GM23338 (cell line): ENCODE measurements around the gene PRPF6. TPM values are rescaled to one million over a fixed set of nuclear protein-coding genes. Genes with fewer than 3 reads are reported as not detected.

Experiments used
- ATAC-seq: fragments of 200-7000 bp; cut with Tn5 transposase; 3 replicates; pipeline ENCODE4 v1.9.1; 2020
- DNase-seq: peaks from one replicate; pipeline ENCODE4 v3.0.0-alpha.2; 2015; ENCODE audit warnings: low spot score
- H2AFZ ChIP-seq: fragments of 200-600 bp; sonication (generic); 2 replicates; pipeline ENCODE4 v1.8.0; 2016; ENCODE audit warnings: antibody characterized with exemption, mild to moderate bottlenecking, moderate library complexity
- H3F3A ChIP-seq: fragments of 200-600 bp; sonication (generic); replicated peaks from 2 replicates; pipeline ENCODE4 v1.8.0; 2017; ENCODE audit warnings: antibody characterized with exemption, mixed run types, low read depth
- H3K27ac ChIP-seq: fragments of 200-600 bp; sonication (generic); 2 replicates; pipeline ENCODE4 v1.6.1; 2016; ENCODE audit warnings: low read depth
- H3K27me3 ChIP-seq: fragments of 200-600 bp; sonication (generic); 2 replicates; pipeline ENCODE4 v1.8.0; 2016; ENCODE audit warnings: mild to moderate bottlenecking, mixed run types, moderate library complexity; ENCODE audit not compliant: insufficient read depth
- H3K36me3 ChIP-seq: fragments of 200-600 bp; sonication (generic); 2 replicates; pipeline ENCODE4 v1.8.0; 2016; ENCODE audit warnings: mild to moderate bottlenecking; ENCODE audit not compliant: insufficient read depth
- H3K4me1 ChIP-seq: fragments of 200-600 bp; sonication (generic); 2 replicates; pipeline ENCODE4 v1.8.0; 2016; ENCODE audit warnings: mild to moderate bottlenecking, moderate library complexity; ENCODE audit not compliant: insufficient read depth
- H3K4me2 ChIP-seq: fragments of 200-600 bp; sonication (generic); 2 replicates; pipeline ENCODE4 v1.7.1; 2017; ENCODE audit warnings: mixed run types
- H3K4me3 ChIP-seq: fragments of 200-600 bp; sonication (generic); 2 replicates; pipeline ENCODE4 v1.6.1; 2016; ENCODE audit warnings: mixed run types
- H3K79me2 ChIP-seq: fragments of 200-600 bp; sonication (generic); replicated peaks from 2 replicates; pipeline ENCODE4 v1.8.0; 2017; ENCODE audit warnings: mild to moderate bottlenecking; ENCODE audit not compliant: insufficient read depth
- H3K9me2 ChIP-seq: fragments of 200-600 bp; sonication (generic); 2 replicates; pipeline ENCODE4 v1.8.0; 2017; ENCODE audit not compliant: insufficient read depth
- H4K20me1 ChIP-seq: fragments of 200-600 bp; sonication (generic); replicated peaks from 2 replicates; pipeline ENCODE4 v1.8.0; 2017; ENCODE audit warnings: mild to moderate bottlenecking; ENCODE audit not compliant: insufficient read depth
- H3K27ac Mint-ChIP-seq: 2 replicates; pipeline ENCODE4 v1.8.0; 2020; ENCODE audit warnings: inconsistent platforms, mild to moderate bottlenecking, moderate library complexity, mixed read lengths
- H3K27me3 Mint-ChIP-seq: 3 replicates; pipeline ENCODE4 v1.8.0; 2022; ENCODE audit warnings: low read depth, mild to moderate bottlenecking, moderate library complexity, mixed read lengths, inconsistent platforms; ENCODE audit not compliant: insufficient read depth, poor library complexity
- H3K36me3 Mint-ChIP-seq: 3 replicates; pipeline ENCODE4 v1.8.0; 2021; ENCODE audit warnings: low read depth, mild to moderate bottlenecking, inconsistent platforms, moderate library complexity, mixed read lengths
- H3K4me1 Mint-ChIP-seq: 3 replicates; pipeline ENCODE4 v1.8.0; 2020; ENCODE audit warnings: mild to moderate bottlenecking, inconsistent platforms, mixed read lengths
- H3K4me3 Mint-ChIP-seq: 3 replicates; pipeline ENCODE4 v1.8.0; 2021; ENCODE audit warnings: moderate library complexity, mild to moderate bottlenecking, inconsistent platforms, mixed read lengths
- H3K9me3 Mint-ChIP-seq: 3 replicates; pipeline ENCODE4 v1.8.0; 2020; ENCODE audit warnings: moderate library complexity, mild to moderate bottlenecking, inconsistent platforms, mixed read lengths
- CREB1 ChIP-seq: fragments of 250-450 bp; sonication (Bioruptor Pico); IDR thresholded peaks from 2 replicates; pipeline ENCODE4 v1.5.0; 2020; ENCODE audit warnings: low read depth, mild to moderate bottlenecking, moderate library complexity
- CTCF ChIP-seq, 2 experiments: fragments of 200-600 bp in 1 of 2; sonication (generic) in 1 of 2; conservative IDR thresholded peaks; 2 replicates each; pipeline versions ENCODE4 v1.5.1 to v1.6.1; 2016 to 2017; ENCODE audit warnings: antibody characterized with exemption in 2 of 2, low read depth in 2 of 2, mild to moderate bottlenecking in 2 of 2, moderate library complexity in 1 of 2
- EZH2 ChIP-seq: fragments of 200-600 bp; sonication (generic); IDR thresholded peaks from one replicate; pipeline ENCODE4 v1.8.0; 2017; ENCODE audit warnings: antibody characterized with exemption, mild to moderate bottlenecking, low read depth; ENCODE audit not compliant: unreplicated experiment
- EZH2phosphoT487 ChIP-seq: fragments of 200-600 bp; sonication (generic); IDR thresholded peaks from one replicate; pipeline ENCODE4 v1.8.1; 2018; ENCODE audit warnings: antibody characterized with exemption; ENCODE audit not compliant: unreplicated experiment
- JUNB ChIP-seq: IDR thresholded peaks from one replicate; pipeline ENCODE4 v1.6.1; 2016; ENCODE audit warnings: antibody characterized with exemption; ENCODE audit not compliant: unreplicated experiment
- NANOG ChIP-seq: IDR thresholded peaks from 2 replicates; pipeline ENCODE4 v1.6.1; 2016; ENCODE audit warnings: antibody characterized with exemption, borderline replicate concordance
- POLR2AphosphoS5 ChIP-seq: IDR thresholded peaks from 2 replicates; pipeline ENCODE4 v1.6.1; 2016; ENCODE audit warnings: antibody characterized with exemption, low read depth
- STAT1 ChIP-seq: IDR thresholded peaks from one replicate; pipeline ENCODE4 v1.6.1; 2016; ENCODE audit warnings: antibody characterized with exemption; ENCODE audit not compliant: unreplicated experiment
- ZNF114 ChIP-seq: fragments of 250-450 bp; sonication (Bioruptor Pico); IDR thresholded peaks from 2 replicates; pipeline ENCODE4 v1.5.0; 2020; ENCODE audit warnings: mild to moderate bottlenecking, moderate library complexity
- polyA plus RNA-seq: library from polyadenylated mRNA; unstranded; fragments of >200 nt; fragmentation: Nextera tagmentation; extraction: Ambion mirVana; gene quantifications from 2 replicates; pipeline ENCODE4 v1.2.1, GENCODE V29; 2016
- total RNA-seq: library from RNA; depleted of rRNA; stranded (reverse); fragments of >200 nt; shearing (Covaris generic); gene quantifications from 2 replicates; pipeline ENCODE4 v1.2.3, GENCODE V29; 2014
- TF ChIP-seq, protein P1 (sequence below): IDR thresholded peaks from one replicate; pipeline ENCODE4 v1.6.1; 2018; ENCODE audit warnings: antibody characterized with exemption; ENCODE audit not compliant: unreplicated experiment
- TF ChIP-seq, protein P2 (sequence below): IDR thresholded peaks from 2 replicates; pipeline ENCODE4 v1.6.1; 2016; ENCODE audit warnings: antibody characterized with exemption

The PRPF6 gene
- total and polyA plus RNA-seq, 2 experiments from 2014 or later: 53.8 to 79.9 TPM

DNA sequence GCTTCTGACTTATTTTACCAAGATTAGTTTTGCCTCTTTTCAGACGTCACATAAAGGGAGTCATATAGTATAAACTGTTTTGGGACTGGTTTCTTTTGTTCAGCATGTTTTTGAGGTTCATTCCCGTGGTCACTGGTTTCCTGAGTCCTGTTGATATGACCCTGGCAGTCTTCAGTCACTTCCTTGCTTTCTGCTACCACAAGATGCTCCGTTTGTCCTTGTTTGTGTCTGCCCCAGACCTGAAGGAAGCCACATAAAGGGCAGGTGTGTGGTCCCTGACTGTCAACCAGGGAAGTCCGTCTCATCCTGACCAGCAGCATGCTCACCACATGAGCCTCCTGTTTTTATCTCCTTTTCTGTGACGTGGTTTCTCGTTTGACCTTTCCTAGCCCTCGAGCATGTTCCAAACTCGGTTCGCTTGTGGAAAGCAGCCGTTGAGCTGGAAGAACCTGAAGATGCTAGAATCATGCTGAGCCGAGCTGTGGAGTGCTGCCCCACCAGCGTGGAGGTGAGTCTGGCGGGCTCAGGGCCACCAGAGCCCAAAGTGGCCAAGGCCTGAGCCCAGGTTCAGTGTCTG, 29.0 kb downstream of the PRPF6 start:
- peaks cover 12% of the 10 kb centered on the region for H4K20me1 ChIP-seq
- Mint-ChIP-seq H3K4me3 (no peak overlapping the region), H3K9me3 (no peaks in the 10 kb centered on the region), H3K27me3 (no peaks in the 10 kb centered on the region), H3K4me1 (no peaks in the 10 kb centered on the region), H3K27ac (no peak overlapping the region), H3K36me3 (peaks cover 67% of the 10 kb centered on the region)
- no peak overlapping the region for H3K27ac ChIP-seq
- H3K9me2 ChIP-seq: no peaks in the 10 kb centered on the region
- TF ChIP-seq STAT1 (no peak), JUNB (no peak), EZH2phosphoT487 (no peak), POLR2AphosphoS5 (no peak), CREB1 (no peak), NANOG (no peak), CTCF (conservative IDR thresholded peaks at IDR 0.05; ENCODE audit: low read depth in 2 of 2) (no peak)
- TF ChIP-seq, protein P1, sequence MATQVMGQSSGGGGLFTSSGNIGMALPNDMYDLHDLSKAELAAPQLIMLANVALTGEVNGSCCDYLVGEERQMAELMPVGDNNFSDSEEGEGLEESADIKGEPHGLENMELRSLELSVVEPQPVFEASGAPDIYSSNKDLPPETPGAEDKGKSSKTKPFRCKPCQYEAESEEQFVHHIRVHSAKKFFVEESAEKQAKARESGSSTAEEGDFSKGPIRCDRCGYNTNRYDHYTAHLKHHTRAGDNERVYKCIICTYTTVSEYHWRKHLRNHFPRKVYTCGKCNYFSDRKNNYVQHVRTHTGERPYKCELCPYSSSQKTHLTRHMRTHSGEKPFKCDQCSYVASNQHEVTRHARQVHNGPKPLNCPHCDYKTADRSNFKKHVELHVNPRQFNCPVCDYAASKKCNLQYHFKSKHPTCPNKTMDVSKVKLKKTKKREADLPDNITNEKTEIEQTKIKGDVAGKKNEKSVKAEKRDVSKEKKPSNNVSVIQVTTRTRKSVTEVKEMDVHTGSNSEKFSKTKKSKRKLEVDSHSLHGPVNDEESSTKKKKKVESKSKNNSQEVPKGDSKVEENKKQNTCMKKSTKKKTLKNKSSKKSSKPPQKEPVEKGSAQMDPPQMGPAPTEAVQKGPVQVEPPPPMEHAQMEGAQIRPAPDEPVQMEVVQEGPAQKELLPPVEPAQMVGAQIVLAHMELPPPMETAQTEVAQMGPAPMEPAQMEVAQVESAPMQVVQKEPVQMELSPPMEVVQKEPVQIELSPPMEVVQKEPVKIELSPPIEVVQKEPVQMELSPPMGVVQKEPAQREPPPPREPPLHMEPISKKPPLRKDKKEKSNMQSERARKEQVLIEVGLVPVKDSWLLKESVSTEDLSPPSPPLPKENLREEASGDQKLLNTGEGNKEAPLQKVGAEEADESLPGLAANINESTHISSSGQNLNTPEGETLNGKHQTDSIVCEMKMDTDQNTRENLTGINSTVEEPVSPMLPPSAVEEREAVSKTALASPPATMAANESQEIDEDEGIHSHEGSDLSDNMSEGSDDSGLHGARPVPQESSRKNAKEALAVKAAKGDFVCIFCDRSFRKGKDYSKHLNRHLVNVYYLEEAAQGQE: no peak
- TF ChIP-seq, protein P2, sequence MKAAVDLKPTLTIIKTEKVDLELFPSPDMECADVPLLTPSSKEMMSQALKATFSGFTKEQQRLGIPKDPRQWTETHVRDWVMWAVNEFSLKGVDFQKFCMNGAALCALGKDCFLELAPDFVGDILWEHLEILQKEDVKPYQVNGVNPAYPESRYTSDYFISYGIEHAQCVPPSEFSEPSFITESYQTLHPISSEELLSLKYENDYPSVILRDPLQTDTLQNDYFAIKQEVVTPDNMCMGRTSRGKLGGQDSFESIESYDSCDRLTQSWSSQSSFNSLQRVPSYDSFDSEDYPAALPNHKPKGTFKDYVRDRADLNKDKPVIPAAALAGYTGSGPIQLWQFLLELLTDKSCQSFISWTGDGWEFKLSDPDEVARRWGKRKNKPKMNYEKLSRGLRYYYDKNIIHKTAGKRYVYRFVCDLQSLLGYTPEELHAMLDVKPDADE: no peak
- 0 out of 2 replicates have a peak, but pooled peaks cover 11% of the 10 kb centered on the region for H3F3A ChIP-seq
- no peak overlapping the region for H2AFZ ChIP-seq
- DNase-seq: no peak
- no peaks in the 10 kb centered on the region for H3K4me1 ChIP-seq
- no peak for ATAC-seq
- H3K4me2 ChIP-seq: no peak overlapping the region
- H3K36me3 ChIP-seq: peaks cover 31% of the 10 kb centered on the region
- no peak overlapping the region for H3K4me3 ChIP-seq
- H3K27me3 ChIP-seq: no peaks in the 10 kb centered on the region
- H3K79me2 ChIP-seq: peaks cover 15% of the 10 kb centered on the region

- H3K4me3 Mint-ChIP-seq: no peak overlapping the region
- no peaks in the 10 kb centered on the region for H3K9me3 Mint-ChIP-seq
- H4K20me1 ChIP-seq: peaks cover 15% of the 10 kb centered on the region
- peaks cover 66% of the 10 kb centered on the region for H3K36me3 Mint-ChIP-seq
- H3F3A ChIP-seq: 0 out of 2 replicates have a peak, but pooled peaks cover 8% of the 10 kb centered on the region
- H3K4me1 Mint-ChIP-seq: no peaks in the 10 kb centered on the region
- H3K79me2 ChIP-seq: peaks cover 15% of the 10 kb centered on the region
- H3K4me3 ChIP-seq: no peak overlapping the region
- no peak for ATAC-seq
- no peak overlapping the region for H3K27ac Mint-ChIP-seq
- H3K27me3 Mint-ChIP-seq: no peaks in the 10 kb centered on the region
- no peaks in the 10 kb centered on the region for H3K4me1 ChIP-seq
- no peaks in the 10 kb centered on the region for H3K27me3 ChIP-seq
- no peak overlapping the region for H3K4me2 ChIP-seq
- no peak overlapping the region for H2AFZ ChIP-seq
- TF ChIP-seq ZNF114 (CRISPR knock-in tag) (no peak), NANOG (no peak), EZH2 (no peak)
- no peak for DNase-seq
- H3K27ac ChIP-seq: no peak overlapping the region
- H3K9me2 ChIP-seq: no peaks in the 10 kb centered on the region
- peaks cover 28% of the 10 kb centered on the region for H3K36me3 ChIP-seq
Measured at GRCh38 chr20:64010711-64011237, 29.8 kb downstream of the PRPF6 start.
